GM21723 (cell line): Measurements from ENCODE around the gene RPS3A.
"Not testable (repeated sequence)": the region's sequence is repeated elsewhere in the genome, so short reads cannot be mapped to it uniquely, and the experiment has no call there.

Experiments used
- ATAC-seq: cut with Tn5 transposase; IDR thresholded peaks from one replicate; pipeline ENCODE4 v1.9.1; 2021; ENCODE audit warnings: mild to moderate bottlenecking, moderate library complexity; ENCODE audit not compliant: unreplicated experiment

RPS3A gene

GRCh38 chr4:151099229-151099975, at the start of gene RPS3A:
Gene RPS3A, plus strand, starts transcription at chr4:151099628. Its CDS starts 25 bp downstream, at chr4:151099653.
- peak; percentile 95 for ATAC-seq

- ATAC-seq = peak; percentile 3
Measured at GRCh38 chr4:151052785-151053184, 46.6 kb upstream of the RPS3A start.

DNA sequence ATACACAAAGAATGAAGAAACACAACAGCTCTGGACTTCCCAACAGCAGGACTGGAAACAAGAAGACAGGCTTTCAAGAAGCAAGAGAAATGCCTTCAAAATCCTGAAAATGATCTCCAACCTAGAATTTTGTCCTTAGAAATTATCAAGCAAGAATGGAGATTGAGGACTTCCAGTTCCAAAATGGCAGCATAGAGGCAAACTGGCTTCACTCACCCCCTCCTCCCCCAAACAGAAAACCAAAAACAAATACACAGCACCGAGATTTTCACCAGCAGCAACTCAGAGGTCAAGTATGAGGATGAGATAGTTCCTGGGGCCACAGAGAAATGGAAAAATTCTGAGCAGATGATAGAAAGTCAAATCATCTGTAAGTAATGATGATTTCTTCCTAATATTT, 43.9 kb upstream of the RPS3A start:
- no peak for ATAC-seq

DNA sequence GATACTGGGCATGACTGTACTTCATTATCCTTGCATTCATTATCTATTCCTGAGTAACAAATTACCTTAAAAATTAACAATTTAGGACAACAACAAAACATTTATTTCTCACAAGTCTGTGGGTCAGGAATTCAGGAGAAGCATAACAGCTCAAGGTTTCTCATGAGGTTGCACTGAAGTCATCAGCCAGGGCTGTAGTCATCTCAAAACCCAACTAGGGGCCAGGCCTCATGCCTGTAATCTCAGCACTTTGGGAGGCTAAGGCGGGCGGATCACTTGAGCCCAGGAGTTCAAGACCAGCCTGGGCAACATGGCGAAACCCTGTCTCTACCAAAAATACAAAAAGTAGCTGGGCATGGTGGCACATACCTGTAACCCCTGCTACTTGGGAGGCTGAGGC, 36.3 kb upstream of the RPS3A start:
- not testable (repeated sequence) for ATAC-seq

DNA sequence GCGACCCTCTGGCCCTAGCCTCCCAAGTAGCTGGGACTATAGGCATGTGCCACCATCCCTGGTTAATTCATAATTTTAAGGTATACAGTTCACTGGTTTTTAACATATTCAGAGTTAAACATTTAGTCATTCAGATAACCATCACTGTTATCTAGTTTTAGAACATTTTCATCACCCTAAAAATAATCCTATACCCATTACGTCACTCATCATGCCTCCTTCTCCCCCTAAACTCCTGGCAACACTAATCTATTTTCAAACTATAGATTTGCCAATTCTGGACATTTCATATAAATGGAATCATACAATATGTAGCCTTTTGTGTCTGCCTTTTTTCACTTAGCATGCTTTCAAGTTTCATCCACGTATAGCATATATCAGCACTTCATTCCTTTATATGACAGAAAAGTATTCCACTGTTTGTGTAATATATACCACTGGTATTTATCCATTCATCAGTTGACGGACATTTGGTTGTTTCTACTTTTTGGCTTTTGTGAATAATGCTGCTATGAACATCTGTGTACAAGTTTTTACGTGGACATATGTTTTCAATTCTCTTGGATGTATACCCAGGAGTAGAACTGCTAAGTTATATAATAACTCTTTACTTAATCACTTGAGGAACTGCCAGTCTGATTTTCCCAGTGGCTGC, 32.0 kb upstream of the RPS3A start:
- no peak for ATAC-seq

- ATAC-seq = no peak
Measured at GRCh38 chr4:151074416-151074916, 25.0 kb upstream of the RPS3A start.

DNA sequence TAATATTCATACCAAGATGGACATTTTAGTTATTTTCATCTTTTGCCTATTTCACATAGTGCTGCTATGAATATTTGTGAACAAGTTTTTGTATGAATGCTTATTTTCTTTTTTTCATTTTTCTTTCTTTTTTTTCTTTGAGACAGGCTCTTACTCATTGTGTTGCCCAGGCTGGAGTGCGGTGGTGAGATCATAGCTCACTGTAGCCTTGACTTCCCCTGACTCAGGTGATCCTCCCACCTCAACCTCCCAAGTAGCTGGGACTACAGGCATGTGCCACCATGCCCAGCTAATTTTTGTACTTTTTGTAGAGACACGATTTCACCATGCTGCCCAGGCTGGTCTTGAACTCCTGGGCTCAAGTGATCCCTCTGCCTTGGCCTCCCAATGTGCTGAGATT, 21.4 kb upstream of the RPS3A start:
- ATAC-seq = not testable (repeated sequence)

DNA sequence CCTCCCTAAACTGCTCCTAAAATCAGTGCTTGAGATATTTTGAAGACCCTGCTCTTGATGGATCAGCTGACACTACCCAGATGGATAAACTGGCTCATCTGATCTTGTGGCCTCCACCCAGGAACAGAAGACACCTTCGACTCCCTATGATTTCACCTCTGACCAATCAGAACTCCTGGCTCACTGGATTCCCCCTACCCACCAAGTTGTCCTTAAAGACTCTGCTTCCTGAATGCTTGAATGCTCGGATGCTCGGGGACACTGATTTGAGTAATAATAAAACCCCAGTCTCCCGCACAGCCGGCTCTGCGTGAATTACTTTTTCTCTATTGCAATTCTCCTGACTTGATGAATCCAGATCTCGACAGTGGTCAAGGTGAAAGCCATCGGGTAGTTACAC, 12.0 kb upstream of the RPS3A start:
- no peak for ATAC-seq

DNA sequence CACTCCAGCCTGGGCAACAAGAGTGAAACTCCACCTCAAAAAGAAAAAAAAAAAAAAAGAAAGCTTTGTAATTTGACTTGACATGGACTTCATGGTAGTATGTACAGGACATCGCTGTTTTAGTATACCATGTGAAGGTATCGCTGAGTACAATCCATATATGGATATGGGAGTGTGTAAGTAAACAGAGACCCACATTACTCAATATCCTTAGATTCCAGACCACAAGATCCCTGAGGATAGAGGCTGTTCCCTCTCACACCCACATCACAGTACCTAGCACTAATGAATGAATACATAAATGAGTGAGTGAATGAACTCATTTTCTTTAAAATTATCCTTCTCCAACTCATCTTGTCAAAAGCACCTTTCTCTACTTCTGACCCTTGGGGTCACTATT, 8.4 kb upstream of the RPS3A start:
- no peak for ATAC-seq

GRCh38 chr4:151092488-151092887, 6.9 kb upstream of the RPS3A start:
- no peak for ATAC-seq

- no peak for ATAC-seq
Measured at GRCh38 chr4:151093203-151093602, 6.2 kb upstream of the RPS3A start.

DNA sequence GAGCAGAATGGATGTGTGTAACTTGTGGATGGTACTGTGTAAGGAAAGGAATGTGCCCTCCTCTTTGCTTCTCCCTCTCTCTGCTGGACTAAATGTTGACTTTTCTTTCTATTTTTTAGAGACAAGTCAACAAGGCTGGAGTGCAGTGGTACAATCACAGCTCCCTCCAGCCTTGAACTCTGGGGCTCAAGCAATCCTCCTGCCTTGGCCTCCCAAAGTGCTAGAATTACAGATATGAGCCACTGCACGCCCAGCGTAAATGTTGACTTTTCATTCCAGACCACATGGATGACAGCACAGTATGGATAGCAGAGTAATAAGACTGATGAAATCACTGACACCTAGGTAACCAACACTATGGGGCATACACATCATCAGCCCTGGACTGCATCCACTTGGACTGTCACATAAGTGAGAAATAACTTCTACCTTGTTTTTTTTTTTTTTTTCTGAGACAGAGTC, 5.1 kb upstream of the RPS3A start:
- no peak for ATAC-seq

GRCh38 chr4:151095142-151095541, 4.3 kb upstream of the RPS3A start:
- no peak for ATAC-seq

- no peak for ATAC-seq
Measured at GRCh38 chr4:151097759-151098158, 1.7 kb upstream of the RPS3A start.

DNA sequence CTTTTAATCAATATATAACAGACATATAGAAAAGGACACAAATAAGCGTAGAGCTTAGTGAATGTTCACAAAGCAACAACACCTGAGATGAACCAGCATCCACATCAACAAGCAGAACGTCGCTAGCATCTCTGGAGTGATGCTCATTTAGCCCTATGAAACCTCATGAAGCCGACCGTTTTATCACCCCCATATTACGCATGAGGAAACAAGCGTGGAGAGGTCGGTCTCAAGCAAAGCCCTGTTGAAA, 524 bp upstream of the RPS3A start:
- ATAC-seq = no peak

DNA sequence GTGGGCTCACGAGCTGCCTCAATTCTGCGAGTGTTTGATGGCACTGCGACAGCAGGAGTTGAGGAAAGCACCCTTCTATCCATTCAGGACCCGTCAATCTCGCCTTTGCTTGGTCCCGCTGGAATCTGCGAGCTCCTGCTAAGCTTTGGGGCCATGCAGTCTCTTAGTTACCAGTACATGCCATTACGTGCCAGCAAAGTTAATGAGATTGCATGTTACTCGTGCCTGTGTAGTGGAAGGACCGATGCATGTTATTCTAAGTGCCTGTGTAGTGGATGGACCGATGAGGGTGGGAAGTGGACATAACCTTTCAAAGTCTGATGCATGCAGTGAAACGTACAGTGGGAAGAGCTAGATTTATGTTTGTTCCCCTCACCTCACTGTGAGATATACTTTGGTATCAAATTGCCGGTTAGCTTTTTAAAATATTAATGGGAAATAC, 569 bp downstream of the RPS3A start:
- no peak for ATAC-seq

DNA sequence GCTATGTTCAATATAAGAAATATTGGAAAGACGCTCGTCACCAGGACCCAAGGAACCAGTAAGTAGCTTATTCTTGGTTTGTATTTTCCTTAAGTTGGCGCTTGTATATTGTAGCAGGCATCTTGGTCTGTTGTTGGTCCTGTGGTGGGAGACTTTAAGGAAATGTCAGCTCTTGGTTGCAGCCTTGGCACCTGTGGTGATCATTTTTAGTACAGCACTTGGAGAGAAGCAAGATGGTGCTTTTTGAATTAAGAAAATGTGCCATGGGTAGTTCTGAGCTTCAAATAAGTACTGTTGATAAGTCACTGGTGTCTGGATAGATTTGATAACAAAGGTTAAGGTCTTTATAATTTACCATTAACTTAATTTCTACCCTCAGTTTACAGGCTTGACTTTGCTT, 1.1 kb downstream of the RPS3A start:
- ATAC-seq = no peak

DNA sequence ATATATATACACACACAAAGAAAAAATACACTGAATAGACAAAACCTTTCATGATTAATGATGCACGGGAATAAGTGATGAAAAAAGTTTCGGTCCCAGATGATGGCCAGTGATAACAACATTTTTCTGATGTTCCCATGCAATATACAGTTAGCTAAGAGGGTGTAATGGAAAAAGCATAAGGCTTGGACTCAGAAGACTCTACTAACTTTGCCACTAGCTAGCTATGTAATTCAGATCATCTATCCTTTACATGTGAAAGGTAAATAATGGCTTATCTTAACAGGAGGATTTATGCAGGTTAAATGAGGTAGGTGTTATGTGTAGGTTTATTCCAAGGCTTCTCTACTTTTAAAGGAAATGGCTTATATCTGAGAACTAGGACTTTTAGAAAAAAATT, 4.3 kb downstream of the RPS3A start:
- no peak for ATAC-seq

GRCh38 chr4:151104621-151105020, 5.2 kb downstream of the RPS3A start:
- ATAC-seq = no peak

GRCh38 chr4:151105454-151106032, 6.1 kb downstream of the RPS3A start:
- no peak for ATAC-seq

- ATAC-seq = no peak
Measured at GRCh38 chr4:151107063-151107462, 7.6 kb downstream of the RPS3A start.

- ATAC-seq = no peak
Measured at GRCh38 chr4:151110236-151110635, 10.8 kb downstream of the RPS3A start.
